GM12873 (cell line): Measurements from ENCODE around the gene MGAT5B.

Experiments used
- CTCF ChIP-seq: IDR thresholded peaks from 2 replicates; pipeline ENCODE4 v1.5.1; 2012; ENCODE audit warnings: low read depth, mild to moderate bottlenecking, moderate library complexity, low read length, control low read depth; ENCODE audit not compliant: insufficient read depth; ENCODE audit errors: missing control alignments

MGAT5B gene

GRCh38 chr17:76915840-76916510 lies 47.8 kb downstream of the MGAT5B start:
- TF ChIP-seq CTCF = no peak

DNA sequence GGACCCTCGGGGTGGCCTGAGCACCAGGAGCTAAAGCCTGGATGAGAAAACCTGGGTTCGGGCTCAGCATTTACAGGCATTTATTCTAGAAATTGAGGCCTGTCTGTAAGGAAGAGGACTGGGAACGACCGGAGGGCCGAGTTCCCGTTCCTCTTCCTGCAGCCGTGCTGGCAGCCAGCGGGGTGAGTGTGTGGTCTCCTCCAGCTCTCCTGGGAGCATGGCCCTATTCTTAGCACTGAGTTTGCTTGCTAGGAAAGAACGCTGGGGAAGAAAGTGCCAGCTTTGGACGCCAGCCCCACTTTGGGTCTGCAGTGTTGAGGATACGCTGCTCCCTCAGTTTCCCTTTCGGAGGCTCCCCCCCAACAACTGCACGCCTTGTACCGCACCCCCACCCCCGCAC lies 49.6 kb downstream of the MGAT5B start:
- no peak for TF ChIP-seq CTCF

DNA sequence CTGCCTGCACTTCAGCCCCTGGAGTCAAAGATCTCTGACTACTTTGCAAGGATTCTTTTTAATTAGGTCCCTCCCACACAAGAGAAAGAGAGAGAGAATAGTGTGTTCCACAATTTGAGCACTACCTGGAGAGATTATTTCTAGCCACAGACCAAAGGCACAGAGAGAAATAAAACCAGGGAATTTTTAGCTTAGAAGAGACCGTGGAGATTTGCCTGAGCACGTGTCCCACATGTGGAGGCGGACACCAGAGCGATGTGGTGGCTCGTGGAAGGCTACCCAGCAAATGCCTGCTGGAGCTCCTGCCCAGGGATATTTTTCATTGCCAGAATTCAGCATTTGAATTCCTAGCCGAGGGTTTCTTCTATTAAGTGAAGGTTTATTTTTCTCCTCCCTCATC lies 50.6 kb downstream of the MGAT5B start:
- TF ChIP-seq CTCF = no peak

DNA sequence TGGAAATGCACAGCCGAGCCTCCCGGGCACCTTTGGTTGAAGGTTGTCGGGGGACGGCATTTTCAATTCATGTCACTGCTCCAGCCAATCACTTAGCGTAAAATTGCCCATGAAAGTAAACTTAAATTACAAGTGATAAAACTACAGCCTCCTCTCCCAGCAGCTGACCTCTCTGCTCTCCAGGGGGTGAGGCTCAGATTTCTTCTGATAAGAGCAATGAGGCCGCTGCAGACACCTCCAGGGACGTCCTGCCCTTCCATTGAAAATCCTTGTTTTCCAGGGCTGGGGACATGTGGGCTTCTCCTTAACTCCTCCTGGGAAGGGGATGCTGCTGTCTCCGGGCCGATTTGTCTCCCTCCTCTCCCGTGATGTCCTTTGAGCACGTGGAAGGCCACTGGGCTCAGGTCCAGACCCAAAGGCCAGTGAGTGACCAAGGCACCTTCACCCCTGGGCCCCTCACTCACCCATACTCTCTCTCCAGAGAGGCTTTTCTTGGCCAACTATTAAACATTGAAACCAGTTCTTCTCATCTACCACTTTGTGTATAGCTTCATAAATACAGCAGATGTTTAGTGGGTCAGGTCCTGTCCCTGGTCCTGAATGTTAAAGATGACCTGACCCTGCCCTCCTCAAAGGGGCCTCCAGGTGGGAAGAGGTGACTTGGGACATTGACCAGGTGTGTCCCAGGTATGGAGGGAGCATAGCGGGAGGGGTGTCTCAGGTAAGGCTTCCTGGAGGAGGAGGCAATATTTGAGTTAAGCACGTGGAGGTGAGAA lies 52.3 kb downstream of the MGAT5B start:
- TF ChIP-seq CTCF = no peak

DNA sequence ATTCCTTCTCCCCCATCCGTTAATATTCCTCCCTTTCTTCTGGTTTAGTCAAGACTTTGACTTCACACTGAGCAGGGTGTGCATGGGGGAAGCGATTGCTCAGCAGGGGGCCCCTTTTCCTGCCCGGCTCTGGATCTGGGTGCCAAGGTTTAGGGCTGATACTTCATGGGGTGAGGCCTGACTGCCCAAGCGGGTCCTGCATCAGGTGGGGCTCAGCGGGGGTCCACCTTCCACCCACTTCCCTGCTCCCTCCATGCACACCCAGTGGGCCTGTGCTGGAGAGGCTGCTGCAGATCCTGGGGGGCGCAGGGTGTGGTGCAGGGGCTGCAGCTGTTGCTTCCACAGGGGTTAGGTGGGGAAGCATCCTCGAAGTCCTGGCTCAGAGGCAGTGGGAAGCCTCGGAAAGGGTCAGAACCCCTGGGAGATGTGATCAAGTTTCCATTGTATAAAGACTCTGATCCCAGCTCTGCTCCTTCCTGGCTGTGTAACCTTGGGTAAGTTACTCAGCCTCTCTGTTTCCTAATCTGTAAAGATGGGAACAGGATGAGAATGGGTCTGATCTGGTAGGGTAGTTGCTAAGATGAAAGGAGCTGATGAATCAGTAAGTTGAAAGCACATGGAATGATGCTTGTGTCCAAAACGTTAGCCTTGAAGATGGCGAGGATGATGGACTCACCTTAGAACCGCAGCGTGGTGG lies 53.3 kb downstream of the MGAT5B start:
- no peak for TF ChIP-seq CTCF

GRCh38 chr17:76922084-76922483 lies 53.9 kb downstream of the MGAT5B start:
- TF ChIP-seq CTCF = no peak

DNA sequence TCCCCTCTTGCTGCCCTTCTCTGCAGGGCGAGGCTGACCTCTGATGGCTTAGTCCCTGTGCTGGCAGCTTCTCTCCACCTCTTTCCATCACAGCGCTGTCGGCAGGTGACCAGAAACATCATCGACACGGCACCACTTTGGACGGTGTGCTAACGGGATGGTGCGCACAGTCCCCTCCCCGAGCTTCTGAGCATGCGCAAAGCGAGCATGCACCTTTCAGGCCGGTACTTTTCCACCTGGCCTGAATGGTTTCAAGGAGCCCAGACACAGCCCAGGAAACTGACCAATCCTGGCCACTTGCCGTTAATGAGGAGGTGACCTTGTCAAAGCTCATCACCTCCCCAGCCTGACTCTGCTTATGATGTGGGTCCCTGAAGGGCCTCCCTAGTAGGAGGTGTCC lies 54.8 kb downstream of the MGAT5B start:
- TF ChIP-seq CTCF = no peak
